ENCODE results near the gene NPFF. TPM values are rescaled to one million over a fixed set of nuclear protein-coding genes. Genes with fewer than 3 reads are reported as not detected.

The NPFF gene
- total and polyA plus RNA-seq, 2 of the 13 experiments (the other 11 are each of a cell fraction or from before 2014, with no cell fraction given) = not detected

DNA sequence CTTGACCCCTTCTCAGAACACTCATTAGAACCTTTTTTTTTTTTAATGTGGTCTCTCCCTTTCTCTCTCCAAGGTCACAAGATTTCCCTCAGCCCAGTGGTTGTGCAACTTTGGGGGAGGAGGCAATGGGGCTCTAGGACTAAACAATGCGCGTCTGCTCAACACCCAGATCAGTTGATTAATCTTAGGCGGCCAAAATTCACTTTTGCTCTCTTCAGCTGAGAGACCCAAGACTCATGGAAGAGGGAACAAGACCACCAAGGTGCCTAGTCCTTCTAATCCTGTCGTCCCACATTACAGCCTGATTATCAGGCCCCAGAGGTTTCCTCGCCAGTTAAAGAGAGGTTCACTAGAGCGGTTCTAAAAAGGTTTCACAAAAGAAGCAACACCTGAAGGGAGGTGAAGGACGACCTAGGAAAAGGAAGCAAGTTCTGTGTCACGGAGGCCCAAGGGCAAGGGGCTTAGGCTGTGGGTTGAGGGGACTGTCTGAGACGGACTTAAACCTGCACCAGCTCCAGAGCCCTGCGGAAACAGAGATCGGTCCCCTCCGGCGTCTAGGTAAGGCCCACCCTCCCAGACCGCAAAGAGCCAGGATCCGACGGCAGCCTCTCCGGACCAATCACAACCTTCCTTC lies 7.0 kb downstream of the NPFF start (continued):
- TF ChIP-seq, protein P1, sequence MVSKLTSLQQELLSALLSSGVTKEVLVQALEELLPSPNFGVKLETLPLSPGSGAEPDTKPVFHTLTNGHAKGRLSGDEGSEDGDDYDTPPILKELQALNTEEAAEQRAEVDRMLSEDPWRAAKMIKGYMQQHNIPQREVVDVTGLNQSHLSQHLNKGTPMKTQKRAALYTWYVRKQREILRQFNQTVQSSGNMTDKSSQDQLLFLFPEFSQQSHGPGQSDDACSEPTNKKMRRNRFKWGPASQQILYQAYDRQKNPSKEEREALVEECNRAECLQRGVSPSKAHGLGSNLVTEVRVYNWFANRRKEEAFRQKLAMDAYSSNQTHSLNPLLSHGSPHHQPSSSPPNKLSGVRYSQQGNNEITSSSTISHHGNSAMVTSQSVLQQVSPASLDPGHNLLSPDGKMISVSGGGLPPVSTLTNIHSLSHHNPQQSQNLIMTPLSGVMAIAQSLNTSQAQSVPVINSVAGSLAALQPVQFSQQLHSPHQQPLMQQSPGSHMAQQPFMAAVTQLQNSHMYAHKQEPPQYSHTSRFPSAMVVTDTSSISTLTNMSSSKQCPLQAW (CRISPR knock-in tag; IDR thresholded peaks at IDR 0.05) = 0 out of 2 replicates have a peak, but pooled peaks have one; percentile 8
- TF ChIP-seq POLR2AphosphoS5 (IDR thresholded peaks at IDR 0.05; ENCODE audit: low read depth, low read length) (peak; percentile 59; the same call in 1 of the 2 replicates), ZBTB7B (CRISPR knock-in tag; IDR thresholded peaks at IDR 0.05) (0 out of 2 replicates have a peak, but pooled peaks have one; percentile 54), REL (CRISPR knock-in tag; conservative IDR thresholded peaks at IDR 0.05) (no peak), TEAD3 (CRISPR knock-in tag; optimal IDR thresholded peaks at IDR 0.05; ENCODE audit: borderline replicate concordance) (no peak), ARID2 (CRISPR knock-in tag; IDR thresholded peaks at IDR 0.05; ENCODE audit: borderline replicate concordance) (0 out of 2 replicates have a peak, but pooled peaks have one; percentile 78), ZNF530 (CRISPR knock-in tag; IDR thresholded peaks at IDR 0.05; ENCODE audit: low read depth) (no peak), SRY (CRISPR knock-in tag; IDR thresholded peaks at IDR 0.05) (no peak), YY1 (IDR thresholded peaks at IDR 0.05; ENCODE audit: insufficient read depth, insufficient replicate concordance, low read depth, low read length) (no peak), MTF1 (CRISPR knock-in tag; IDR thresholded peaks at IDR 0.05) (no peak), GATAD2A (CRISPR knock-in tag; IDR thresholded peaks at IDR 0.05) (0 out of 2 replicates have a peak, but pooled peaks have one; percentile 18), CEBPG (CRISPR knock-in tag; IDR thresholded peaks at IDR 0.05) (peak; percentile 82), TMF1 (CRISPR knock-in tag; IDR thresholded peaks at IDR 0.05; ENCODE audit: low read depth) (0 out of 2 replicates have a peak, but pooled peaks have one; percentile 46), KLF12 (CRISPR knock-in tag; IDR thresholded peaks at IDR 0.05; ENCODE audit: borderline replicate concordance) (no peak), CEBPB (IDR thresholded peaks at IDR 0.05; ENCODE audit: borderline replicate concordance, low read depth, low read length) (peak; percentile 87), ZEB1 (IDR thresholded peaks at IDR 0.05; ENCODE audit: insufficient replicate concordance, low read depth) (peak; percentile 65), SOX6 (IDR thresholded peaks at IDR 0.05) (no peak), SOX6 (CRISPR knock-in tag; IDR thresholded peaks at IDR 0.05) (peak; percentile 45), LCORL (IDR thresholded peaks at IDR 0.05) (no peak), LCORL (CRISPR knock-in tag; IDR thresholded peaks at IDR 0.05) (peak; percentile 46; the same call in 1 of the 2 replicates), PITX1 (CRISPR knock-in tag; IDR thresholded peaks at IDR 0.05) (no peak; the same call in 1 of the 2 replicates), NFRKB (IDR thresholded peaks at IDR 0.05) (no peak), HNF4G (IDR thresholded peaks at IDR 0.05; ENCODE audit: borderline replicate concordance, low read depth, low read length) (no peak), HNF4G (CRISPR knock-in tag; IDR thresholded peaks at IDR 0.05; ENCODE audit: borderline replicate concordance, low read depth) (no peak), POLR2A (IDR thresholded peaks at IDR 0.05; ENCODE audit: insufficient read depth in 1 of 2, low read depth in 2 of 2, low read length in 2 of 2) (peak; percentile 69 to 90; a peak in 3 of 4 replicates), ZNF264 (CRISPR knock-in tag; IDR thresholded peaks at IDR 0.05) (0 out of 2 replicates have a peak, but pooled peaks have one; percentile 17), SRSF1 (optimal IDR thresholded peaks at IDR 0.05; ENCODE audit: low read depth, low read length) (no peak)
- TF ChIP-seq, protein P2, sequence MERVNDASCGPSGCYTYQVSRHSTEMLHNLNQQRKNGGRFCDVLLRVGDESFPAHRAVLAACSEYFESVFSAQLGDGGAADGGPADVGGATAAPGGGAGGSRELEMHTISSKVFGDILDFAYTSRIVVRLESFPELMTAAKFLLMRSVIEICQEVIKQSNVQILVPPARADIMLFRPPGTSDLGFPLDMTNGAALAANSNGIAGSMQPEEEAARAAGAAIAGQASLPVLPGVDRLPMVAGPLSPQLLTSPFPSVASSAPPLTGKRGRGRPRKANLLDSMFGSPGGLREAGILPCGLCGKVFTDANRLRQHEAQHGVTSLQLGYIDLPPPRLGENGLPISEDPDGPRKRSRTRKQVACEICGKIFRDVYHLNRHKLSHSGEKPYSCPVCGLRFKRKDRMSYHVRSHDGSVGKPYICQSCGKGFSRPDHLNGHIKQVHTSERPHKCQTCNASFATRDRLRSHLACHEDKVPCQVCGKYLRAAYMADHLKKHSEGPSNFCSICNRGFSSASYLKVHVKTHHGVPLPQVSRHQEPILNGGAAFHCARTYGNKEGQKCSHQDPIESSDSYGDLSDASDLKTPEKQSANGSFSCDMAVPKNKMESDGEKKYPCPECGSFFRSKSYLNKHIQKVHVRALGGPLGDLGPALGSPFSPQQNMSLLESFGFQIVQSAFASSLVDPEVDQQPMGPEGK (CRISPR knock-in tag; IDR thresholded peaks at IDR 0.05) = peak; percentile 7; the same call in 1 of the 2 replicates
